AG10803 (cell line): ENCODE results near the gene ZNF8.

Source experiments
- DNase-seq: peaks from one replicate; pipeline ENCODE4 v3.0.0; 2010; ENCODE audit warnings: low read depth
- H3K4me3 ChIP-seq: 2 replicates; pipeline ENCODE4 v1.5.1; 2011; ENCODE audit warnings: mild to moderate bottlenecking, low read length, control low read depth
- TF ChIP-seq, protein P1 (sequence below): conservative IDR thresholded peaks from 2 replicates; pipeline ENCODE4 v1.5.1; 2011; ENCODE audit warnings: mild to moderate bottlenecking, low read length, control low read depth, inconsistent platforms

Gene ZNF8

DNA sequence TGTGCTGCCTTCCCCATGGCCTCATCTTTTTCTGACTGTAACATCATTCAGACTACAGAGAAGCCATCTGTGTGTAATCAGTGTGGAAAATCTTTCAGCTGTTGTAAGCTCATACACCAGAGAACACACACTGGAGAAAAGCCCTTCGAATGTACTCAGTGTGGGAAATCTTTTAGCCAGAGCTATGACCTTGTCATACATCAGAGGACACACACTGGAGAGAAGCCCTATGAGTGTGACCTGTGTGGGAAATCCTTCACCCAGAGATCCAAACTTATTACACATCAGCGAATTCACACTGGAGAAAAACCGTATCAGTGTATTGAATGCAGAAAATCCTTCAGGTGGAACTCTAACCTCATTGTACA is 17.2 kb upstream of the ZNF8 start:
- no peak overlapping the region for H3K4me3 ChIP-seq
- TF ChIP-seq, protein P1, sequence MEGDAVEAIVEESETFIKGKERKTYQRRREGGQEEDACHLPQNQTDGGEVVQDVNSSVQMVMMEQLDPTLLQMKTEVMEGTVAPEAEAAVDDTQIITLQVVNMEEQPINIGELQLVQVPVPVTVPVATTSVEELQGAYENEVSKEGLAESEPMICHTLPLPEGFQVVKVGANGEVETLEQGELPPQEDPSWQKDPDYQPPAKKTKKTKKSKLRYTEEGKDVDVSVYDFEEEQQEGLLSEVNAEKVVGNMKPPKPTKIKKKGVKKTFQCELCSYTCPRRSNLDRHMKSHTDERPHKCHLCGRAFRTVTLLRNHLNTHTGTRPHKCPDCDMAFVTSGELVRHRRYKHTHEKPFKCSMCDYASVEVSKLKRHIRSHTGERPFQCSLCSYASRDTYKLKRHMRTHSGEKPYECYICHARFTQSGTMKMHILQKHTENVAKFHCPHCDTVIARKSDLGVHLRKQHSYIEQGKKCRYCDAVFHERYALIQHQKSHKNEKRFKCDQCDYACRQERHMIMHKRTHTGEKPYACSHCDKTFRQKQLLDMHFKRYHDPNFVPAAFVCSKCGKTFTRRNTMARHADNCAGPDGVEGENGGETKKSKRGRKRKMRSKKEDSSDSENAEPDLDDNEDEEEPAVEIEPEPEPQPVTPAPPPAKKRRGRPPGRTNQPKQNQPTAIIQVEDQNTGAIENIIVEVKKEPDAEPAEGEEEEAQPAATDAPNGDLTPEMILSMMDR = no peak
- no peak for DNase-seq

DNA sequence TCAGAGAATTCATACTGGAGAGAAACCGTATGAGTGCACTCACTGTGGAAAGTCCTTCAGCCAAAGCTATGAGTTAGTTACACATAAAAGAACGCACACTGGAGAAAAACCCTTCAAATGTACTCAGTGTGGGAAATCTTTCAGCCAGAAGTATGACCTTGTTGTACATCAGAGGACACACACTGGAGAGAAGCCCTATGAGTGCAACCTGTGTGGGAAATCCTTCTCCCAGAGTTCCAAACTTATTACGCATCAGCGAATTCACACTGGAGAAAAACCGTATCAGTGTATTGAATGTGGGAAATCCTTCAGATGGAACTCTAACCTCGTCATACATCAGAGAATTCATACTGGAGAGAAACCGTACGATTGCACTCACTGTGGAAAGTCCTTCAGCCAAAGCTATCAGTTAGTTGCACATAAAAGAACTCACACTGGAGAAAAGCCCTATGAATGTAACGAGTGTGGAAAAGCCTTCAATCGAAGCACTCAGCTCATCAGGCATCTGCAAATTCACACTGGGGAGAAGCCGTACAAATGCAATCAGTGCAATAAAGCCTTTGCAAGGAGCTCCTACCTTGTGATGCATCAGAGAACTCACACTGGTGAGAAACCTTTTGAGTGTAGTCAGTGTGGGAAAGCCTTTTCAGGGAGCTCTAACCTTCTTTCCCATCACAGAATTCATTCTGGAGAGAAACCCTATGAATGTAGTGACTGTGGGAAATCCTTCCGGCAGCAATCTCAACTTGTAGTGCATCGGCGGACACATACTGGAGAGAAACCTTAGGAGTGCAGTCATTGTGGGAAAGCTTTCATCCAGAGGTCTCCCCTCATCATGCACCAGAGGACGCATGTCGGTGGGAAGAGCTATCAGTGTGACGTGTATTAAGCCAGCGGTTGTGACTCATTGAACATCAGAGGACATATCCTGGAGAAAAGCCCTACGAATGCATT is 16.5 kb upstream of the ZNF8 start:
- DNase-seq = no peak
- TF ChIP-seq, protein P1 = no peak
- no peak overlapping the region for H3K4me3 ChIP-seq

DNA sequence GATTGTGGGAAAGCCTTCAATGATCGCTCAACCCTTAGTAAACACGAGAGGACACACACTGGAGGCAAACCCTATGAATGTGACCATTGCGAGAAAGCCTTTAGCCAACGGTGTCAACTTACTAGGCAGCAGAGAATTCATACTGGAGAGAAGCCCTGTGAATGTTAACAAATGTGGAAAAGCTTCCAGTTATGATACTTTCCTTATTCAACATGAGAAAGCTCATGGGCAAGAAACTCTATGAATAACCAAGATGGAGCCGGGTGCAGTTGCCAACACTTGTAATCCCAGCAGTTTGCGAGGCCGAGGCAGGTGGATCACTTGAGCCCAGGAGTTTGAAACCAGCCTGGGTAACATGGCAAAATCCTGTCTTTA is 15.8 kb upstream of the ZNF8 start:
- DNase-seq = no peak
- TF ChIP-seq, protein P1 = no peak
- H3K4me3 ChIP-seq = no peak overlapping the region

DNA sequence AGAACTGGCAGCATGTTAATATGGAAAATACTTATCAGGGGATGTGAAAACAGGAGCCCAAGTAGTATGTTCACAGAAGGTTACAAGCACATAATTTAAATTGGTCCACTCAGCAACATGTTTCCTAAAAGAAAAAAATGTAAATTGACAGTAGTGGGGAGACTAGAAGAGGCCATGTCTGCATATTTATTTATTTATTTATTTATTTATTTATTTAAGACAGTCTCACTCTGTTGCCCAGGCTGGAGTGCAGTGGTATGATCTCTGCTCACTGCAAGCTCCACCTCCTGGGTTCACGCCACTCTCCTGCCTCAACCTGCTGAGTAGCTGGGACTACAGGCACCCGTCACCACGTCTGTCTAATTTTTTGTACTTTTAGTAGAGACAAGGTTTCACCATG is 13.7 kb upstream of the ZNF8 start:
- H3K4me3 ChIP-seq = no peak overlapping the region
- TF ChIP-seq, protein P1 = no peak
- DNase-seq = no peak

DNA sequence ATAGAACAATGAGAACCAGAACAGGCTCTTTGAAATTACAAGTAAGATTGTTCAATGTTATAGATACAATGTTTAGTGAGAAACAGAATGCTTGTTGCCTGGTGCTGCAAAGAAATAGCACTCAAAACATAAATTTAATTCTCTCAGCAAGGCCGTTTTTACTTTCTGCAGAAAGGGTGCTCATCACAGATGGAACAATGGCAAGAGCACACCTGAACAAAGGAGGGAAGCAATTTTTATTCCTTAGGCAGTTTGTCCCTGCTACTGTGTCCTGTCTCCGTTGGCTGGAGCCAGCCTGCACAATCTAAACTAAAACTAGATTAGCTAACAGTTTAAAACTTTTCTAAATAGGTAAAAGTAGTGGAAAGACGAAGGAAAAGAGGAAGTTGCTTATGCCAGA is 10.4 kb upstream of the ZNF8 start:
- H3K4me3 ChIP-seq = no peak overlapping the region

DNA sequence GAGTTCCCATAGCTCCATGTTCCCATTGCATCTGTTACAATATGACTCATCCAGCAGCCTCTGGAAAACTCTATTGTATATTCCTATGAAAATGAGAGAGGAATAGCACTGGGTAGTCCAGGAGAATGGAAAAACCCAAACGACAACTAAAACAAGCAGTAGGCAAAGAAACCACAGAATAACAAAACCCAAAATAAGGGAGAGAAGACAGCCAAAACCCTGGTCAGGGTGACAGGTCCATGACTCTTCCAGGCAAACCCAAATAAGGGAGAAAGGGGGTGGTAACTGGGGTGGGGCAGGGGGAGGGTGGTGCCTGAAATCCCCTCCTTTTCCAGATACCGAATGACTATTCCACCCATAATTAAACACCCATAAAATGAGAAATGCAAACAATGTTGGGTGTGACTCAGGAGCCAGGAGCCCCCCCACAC is 4.0 kb upstream of the ZNF8 start:
- TF ChIP-seq, protein P1 = no peak
- no peak overlapping the region for H3K4me3 ChIP-seq
- no peak for DNase-seq

More for the DNA sequence above, 10.4 kb upstream of the ZNF8 start:
- TF ChIP-seq, protein P1 = no peak
- no peak for DNase-seq

DNA sequence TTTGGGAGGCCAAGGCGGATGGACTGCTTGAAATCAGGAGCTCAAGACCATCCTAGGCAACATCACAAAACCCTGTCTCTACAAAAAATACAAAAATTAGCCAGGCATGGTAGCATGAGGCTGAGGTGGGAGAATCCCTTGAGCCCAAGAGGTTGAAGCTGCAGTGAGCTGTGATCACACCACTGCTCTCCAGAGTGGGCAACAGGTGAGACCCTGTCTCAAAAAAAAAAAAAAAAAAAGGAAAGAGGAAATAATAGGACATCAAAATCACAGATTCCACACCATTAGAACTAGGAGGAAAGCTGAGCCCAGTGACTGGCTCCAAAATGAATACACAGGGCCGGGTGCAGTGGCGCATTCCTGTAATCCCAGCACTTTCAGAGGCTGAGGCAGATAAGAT is 3.2 kb upstream of the ZNF8 start:
- no peak overlapping the region for H3K4me3 ChIP-seq
- TF ChIP-seq, protein P1 = no peak
- DNase-seq = no peak
